Activated CD8-positive, alpha-beta memory T cell treated with anti-CD3 and anti-CD28 coated beads, Interleukin-2, amount 50 U/mL, for 24 hours (primary cell): ENCODE data around the gene MVD.

Experiments
- DNase-seq: peaks from one replicate; pipeline ENCODE4 v3.0.0-alpha.2; 2020; ENCODE audit errors: extremely low read depth

Gene MVD

GRCh38 chr16:88655733-88656281, 7.1 kb downstream of the MVD start:
- no peak for DNase-seq

GRCh38 chr16:88655053-88655732, 7.7 kb downstream of the MVD start:
- DNase-seq: no peak

GRCh38 chr16:88654363-88655052, 8.4 kb downstream of the MVD start:
- DNase-seq: no peak

- DNase-seq: no peak
These were observed 9.1 kb downstream of the MVD start for GRCh38 chr16:88653596-88654362.

- DNase-seq: no peak
These were observed 9.8 kb downstream of the MVD start for GRCh38 chr16:88653101-88653500.

- no peak for DNase-seq
These were observed 10.2 kb downstream of the MVD start for GRCh38 chr16:88652762-88653063.

DNA sequence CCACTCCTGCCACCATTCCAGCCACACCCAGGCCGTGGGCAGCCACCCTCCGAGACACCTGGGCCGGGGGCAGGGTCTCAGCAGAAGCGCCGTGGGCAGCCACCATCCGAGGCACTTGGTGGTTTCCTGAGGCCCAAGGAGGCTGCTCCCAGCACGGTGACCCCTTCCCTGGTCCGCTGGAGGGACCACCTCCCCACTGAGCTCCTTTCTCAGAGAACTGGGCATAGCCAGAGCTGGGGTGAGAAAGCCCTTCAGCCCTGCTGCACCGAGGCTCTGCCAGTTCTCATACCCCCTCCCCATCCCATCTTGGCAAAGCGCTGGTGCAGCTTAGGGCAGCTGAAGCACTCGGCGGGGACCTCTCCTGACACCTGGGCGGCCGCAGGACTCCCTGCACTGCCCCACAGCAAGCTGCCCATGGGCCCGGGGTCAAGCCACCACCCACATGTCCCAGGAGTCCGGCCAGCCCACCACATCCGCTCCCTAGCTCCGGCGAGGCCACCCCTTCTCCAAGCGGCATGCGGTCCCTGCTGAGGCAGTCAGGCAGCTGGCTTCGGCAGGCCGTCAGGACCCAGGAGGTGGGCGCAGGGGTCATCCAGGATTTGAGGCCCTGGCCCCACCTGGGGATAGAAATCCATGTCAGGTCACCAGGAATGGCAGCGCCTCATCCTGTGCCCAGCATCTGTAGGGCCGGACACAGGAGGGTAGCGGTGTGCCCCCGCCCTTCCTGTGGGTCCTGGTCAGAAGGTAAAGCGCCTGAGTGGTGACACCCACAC, 10.7 kb downstream of the MVD start:
- no peak for DNase-seq

- DNase-seq: no peak
These were observed 11.5 kb downstream of the MVD start for GRCh38 chr16:88651276-88651988.

DNA sequence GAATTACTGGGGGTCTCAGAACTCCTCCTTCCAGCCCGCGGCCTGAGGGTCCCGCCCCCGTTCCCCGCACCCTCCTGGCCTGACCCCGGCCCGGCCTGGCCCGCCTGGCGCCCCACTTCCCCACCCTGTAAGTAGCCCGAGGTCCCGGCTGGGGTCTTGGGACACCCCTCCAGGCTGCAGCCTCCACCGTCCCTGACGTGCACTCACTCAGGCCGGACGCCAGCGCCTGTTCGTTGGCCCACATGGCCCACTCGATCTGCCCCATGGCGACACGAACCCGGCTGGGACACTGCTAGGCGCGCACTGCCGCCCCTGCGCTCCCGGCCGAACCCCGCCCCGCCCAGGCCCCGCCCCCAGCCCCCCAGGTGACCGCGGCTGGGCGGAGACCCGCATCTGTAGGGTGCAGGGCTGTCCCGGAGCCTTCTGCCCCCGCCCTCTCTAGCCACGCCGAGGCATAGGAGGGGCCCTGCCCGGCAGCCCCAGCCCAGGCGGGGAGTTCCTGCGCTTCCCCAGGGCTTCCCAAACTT, 12.1 kb downstream of the MVD start, which contains the start of gene CYBA:
CYBA (minus strand) TSS at position 305 of the 527 bp plus-strand sequence; CDS start at position 265, 40 bp downstream.
- peak; percentile 57 for DNase-seq

- DNase-seq: no peak
These were observed 12.8 kb downstream of the MVD start for GRCh38 chr16:88649924-88650748.

DNA sequence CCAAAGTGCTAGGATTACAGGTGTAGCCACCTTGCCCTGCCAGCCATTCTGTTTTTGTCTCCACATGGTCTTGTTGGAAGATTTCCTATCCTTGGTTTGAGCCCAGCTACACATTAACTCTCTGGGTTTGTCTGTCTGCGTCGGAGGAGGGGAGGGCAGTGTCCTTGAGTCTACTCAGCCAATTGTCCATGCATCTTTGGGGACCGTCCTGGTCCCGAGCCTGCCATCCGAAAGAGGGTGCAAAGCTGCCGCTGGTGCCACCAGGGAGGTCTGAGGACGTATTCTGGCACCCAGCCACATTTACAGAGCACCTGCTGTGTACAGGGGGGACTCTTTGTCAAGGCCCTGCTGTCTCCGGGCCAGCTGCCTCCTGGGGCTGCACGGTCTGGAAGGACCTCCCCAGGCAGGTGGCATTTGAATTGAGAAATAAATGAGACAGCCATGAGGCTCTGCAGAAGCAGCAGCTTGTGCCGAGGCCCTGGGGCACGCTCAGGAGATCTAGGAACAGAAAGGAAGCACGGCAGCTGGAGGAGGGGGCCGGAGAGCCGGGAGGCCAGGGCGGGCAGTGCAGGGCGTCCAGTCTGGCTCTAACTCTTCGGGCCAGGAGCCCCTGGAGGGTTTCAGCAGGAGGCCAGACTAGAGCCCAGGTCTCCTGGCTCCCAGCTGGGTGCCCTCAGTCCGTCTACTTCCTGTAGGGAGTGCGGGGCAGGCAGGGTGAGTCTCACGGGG, 13.5 kb downstream of the MVD start:
- DNase-seq: no peak

GRCh38 chr16:88647178-88648070, 15.5 kb downstream of the MVD start:
- no peak for DNase-seq

- no peak for DNase-seq
These were observed 16.4 kb downstream of the MVD start for GRCh38 chr16:88646345-88647034.

DNA sequence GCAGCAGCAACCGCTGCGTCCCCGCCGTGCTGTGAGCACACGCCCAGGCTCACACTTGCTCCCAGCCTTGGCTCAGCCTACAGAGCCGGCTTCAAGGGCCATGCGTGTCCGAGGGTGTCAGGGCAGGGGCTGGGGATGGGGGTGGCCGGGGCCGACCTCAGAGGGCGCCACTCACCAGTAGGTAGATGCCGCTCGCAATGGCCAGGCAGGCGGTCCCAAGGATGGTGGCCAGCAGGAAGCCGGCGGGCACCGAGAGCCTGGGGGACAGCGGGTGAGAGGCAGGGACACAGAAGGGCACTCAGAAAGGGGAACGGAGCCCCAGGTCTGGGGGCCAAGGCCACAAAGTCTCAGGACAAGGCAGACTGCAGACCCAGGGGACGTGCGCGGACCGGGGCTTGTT, 16.9 kb downstream of the MVD start:
- DNase-seq: no peak

GRCh38 chr16:88645455-88645854, 17.4 kb downstream of the MVD start:
- no peak for DNase-seq

DNA sequence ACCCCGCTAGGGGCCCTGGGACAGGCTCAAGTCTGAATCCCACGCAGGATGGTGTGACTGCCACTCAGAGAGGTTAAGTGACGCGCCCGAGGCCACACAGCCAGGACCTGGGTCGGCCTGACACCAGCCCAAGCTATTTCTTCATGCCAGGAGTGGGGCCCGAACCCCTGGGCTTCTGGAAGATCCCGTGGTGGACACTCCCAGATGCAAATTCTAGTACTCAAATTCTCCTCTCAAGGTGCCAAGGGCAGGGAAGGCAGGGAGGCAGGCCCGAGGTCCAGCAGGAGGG, 19.3 kb downstream of the MVD start:
- no peak for DNase-seq

DNA sequence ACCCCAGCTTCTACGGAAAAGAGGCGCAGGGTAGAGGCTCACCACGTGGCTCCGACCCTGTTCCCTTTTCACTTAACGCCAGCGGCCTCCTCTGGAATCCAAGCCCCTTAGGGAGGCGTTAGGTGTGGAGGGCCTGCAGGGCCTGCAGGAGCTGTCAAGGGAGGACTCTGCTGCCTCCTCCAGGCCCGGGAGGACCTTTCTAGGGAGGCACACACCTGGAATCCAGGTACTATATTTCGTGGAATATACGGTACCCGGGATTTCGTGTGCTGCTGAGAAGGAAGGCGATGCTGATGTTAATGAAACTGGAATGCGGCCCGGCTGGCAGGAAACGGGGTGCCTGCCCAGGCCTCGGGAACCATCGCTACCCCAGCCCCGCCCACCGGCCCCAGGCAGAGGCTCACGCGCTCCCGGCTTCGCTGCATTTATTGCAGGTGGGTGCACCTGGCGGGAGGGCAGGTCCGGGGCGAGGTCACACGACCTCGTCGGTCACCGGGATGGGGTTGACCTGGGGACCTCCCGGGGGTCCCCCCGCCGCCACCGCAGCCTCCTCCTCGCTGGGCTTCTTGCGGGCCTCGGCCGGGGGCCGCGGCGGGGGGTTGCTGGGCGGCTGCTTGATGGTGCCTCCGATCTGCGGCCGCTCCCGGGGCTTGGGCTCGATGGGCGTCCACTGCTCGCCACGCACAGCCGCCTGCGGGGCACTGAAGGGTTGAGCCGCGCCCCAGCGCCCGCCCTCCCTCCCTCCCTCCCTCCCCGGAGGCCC, 19.8 kb downstream of the MVD start:
- DNase-seq: no peak
